Brain microvascular endothelial cell (primary cell): ENCODE results near the gene ARX.

Source experiments
- DNase-seq: peaks from one replicate; pipeline ENCODE4 v3.0.0-alpha.2; 2020
- H3K27ac ChIP-seq: fragments of 250-450 bp; sonication (Bioruptor Pico); 2 replicates; pipeline ENCODE4 v1.5.1; 2020; ENCODE audit warnings: mild to moderate bottlenecking, moderate library complexity
- H3K27me3 ChIP-seq: fragments of 250-450 bp; sonication (Bioruptor Pico); replicated peaks from 2 replicates; pipeline ENCODE4 v1.5.1; 2020; ENCODE audit warnings: mild to moderate bottlenecking
- H3K36me3 ChIP-seq: fragments of 250-450 bp; sonication (Bioruptor Pico); replicated peaks from 2 replicates; pipeline ENCODE4 v1.5.1; 2020; ENCODE audit warnings: mild to moderate bottlenecking
- H3K4me3 ChIP-seq: 2 replicates; pipeline ENCODE4 v1.5.1; 2011; ENCODE audit warnings: low read depth, mild to moderate bottlenecking, control low read depth, low read length, moderate library complexity
- CTCF ChIP-seq: IDR thresholded peaks from 2 replicates; pipeline ENCODE4 v1.5.1; 2011; ENCODE audit warnings: low read depth, mild to moderate bottlenecking, moderate library complexity, low read length, control low read depth, inconsistent platforms; ENCODE audit errors: missing control alignments
- in situ Hi-C: cut with HindIII; loops from 2 replicates; pipeline ENCODE4 v1.10.0; 2017; ENCODE audit warnings: low sequenced_read_pairs, low pct_ligation_motif_present

ARX gene

GRCh38 chrX:25002661-25003020 lies 13.1 kb downstream of the ARX start:
- Histone ChIP-seq H3K4me3 (peak overlapping the region; percentile 15), H3K27ac (no peak overlapping the region), H3K27me3 (peaks cover 39% of the 10 kb centered on the region), H3K36me3 (no peaks in the 10 kb centered on the region)
- no peak for TF ChIP-seq CTCF
- no peak for DNase-seq
- in situ Hi-C loops = no loop called here

GRCh38 chrX:25001808-25002660 lies 13.7 kb downstream of the ARX start:
- no peak overlapping the region for H3K27ac ChIP-seq
- no peak for TF ChIP-seq CTCF
- in situ Hi-C loops = no loop called here
- H3K4me3 ChIP-seq = no peak overlapping the region
- H3K36me3 ChIP-seq = no peaks in the 10 kb centered on the region
- no peak for DNase-seq
- H3K27me3 ChIP-seq = peaks cover 34% of the 10 kb centered on the region

- no peak for TF ChIP-seq CTCF
- in situ Hi-C loops = no loop called here
- DNase-seq = no peak
- no peaks in the 10 kb centered on the region for H3K36me3 ChIP-seq
- H3K27ac ChIP-seq = no peak overlapping the region
- H3K4me3 ChIP-seq = no peak overlapping the region
- H3K27me3 ChIP-seq = peaks cover 12% of the 10 kb centered on the region
Observed at GRCh38 chrX:24999511-24999910, 16.3 kb downstream of the ARX start.

- TF ChIP-seq CTCF = no peak
- Histone ChIP-seq H3K27me3 (no peaks in the 10 kb centered on the region), H3K27ac (no peak overlapping the region), H3K36me3 (no peaks in the 10 kb centered on the region), H3K4me3 (no peak overlapping the region)
- in situ Hi-C loops = no loop called here
- no peak for DNase-seq
Observed at GRCh38 chrX:24996096-24996709, 19.6 kb downstream of the ARX start.

- no peak overlapping the region for H3K4me3 ChIP-seq
- H3K27me3 ChIP-seq = no peaks in the 10 kb centered on the region
- TF ChIP-seq CTCF = no peak
- DNase-seq = no peak
- no peaks in the 10 kb centered on the region for H3K36me3 ChIP-seq
- H3K27ac ChIP-seq = no peak overlapping the region
- in situ Hi-C loops = no loop called here
Observed at GRCh38 chrX:24993879-24994278, 21.9 kb downstream of the ARX start.
